Heart right ventricle (tissue), 16 donors: ENCODE data around the gene ZMYND8. TPM values are rescaled to one million over a fixed set of nuclear protein-coding genes. Genes with fewer than 3 reads are reported as not detected.
"Not testable (repeated sequence)": the region's sequence is repeated elsewhere in the genome, so short reads cannot be mapped to it uniquely, and the experiment has no call there.

Experiments
- ATAC-seq, 8 donors: fragments of 200-7000 bp; cut with Tn5 transposase; one replicate each; pipeline ENCODE4 v1.9.1; 2020; ENCODE audit warnings: mild to moderate bottlenecking in 8 of 8, moderate library complexity in 8 of 8, moderate number of reproducible peaks in 1 of 8
- DNase-seq, 2 donors: peaks; one replicate each; pipeline ENCODE4 v3.0.0-alpha.2; 2020
- H3K27ac ChIP-seq, 10 donors: fragments of 200-600 bp; sonication (generic) in 2 of 10; one replicate each; pipeline versions ENCODE4 v1.5.0 to v1.8.0; 2020 to 2022; ENCODE audit warnings: mild to moderate bottlenecking in 3 of 10
- H3K27me3 ChIP-seq, 7 donors: fragments of 200-600 bp; one replicate each; pipeline ENCODE4 v1.8.0; 2021 to 2022; ENCODE audit warnings: mild to moderate bottlenecking in 2 of 7
- H3K36me3 ChIP-seq, 9 donors: fragments of 200-600 bp; sonication (generic) in 1 of 9; one replicate each; pipeline versions ENCODE4 v1.5.0 to v1.8.0; 2020 to 2022; ENCODE audit warnings: mild to moderate bottlenecking in 2 of 9
- H3K4me1 ChIP-seq, 9 donors: fragments of 200-600 bp; sonication (generic) in 1 of 9; one replicate each; pipeline versions ENCODE4 v1.5.0 to v1.8.0; 2020 to 2022; ENCODE audit warnings: mild to moderate bottlenecking in 4 of 9
- H3K4me3 ChIP-seq, 10 donors: fragments of 200-600 bp; sonication (generic) in 2 of 10; one replicate each; pipeline versions ENCODE4 v1.5.0 to v1.8.0; 2020 to 2022; ENCODE audit warnings: mild to moderate bottlenecking in 7 of 10, moderate library complexity in 2 of 10
- H3K9me3 ChIP-seq, 11 donors: fragments of 200-600 bp in 10 of 11; sonication (generic) in 2 of 11; one replicate each; pipeline versions ENCODE4 v1.5.0 to v1.8.0; 2013 to 2022; ENCODE audit warnings: mild to moderate bottlenecking in 2 of 11, control low read depth in 1 of 11, moderate library complexity in 1 of 11
- WGBS, 2 donors: extraction: QIAGEN DNeasy Blood & Tissue Kit; methylation state at CpG; one replicate each; pipeline ENCODE4 v1.1.7; 2013; ENCODE audit warnings: inconsistent platforms in 1 of 2; 5-methylcytosine and 5-hydroxymethylcytosine counted together
- intact Hi-C, 10 donors: fragments of 100-400 bp; cut with DNase I; formaldehyde crosslinking; loops; one replicate each; pipeline versions ENCODE4 v1.11.1 to v1.14.2; 2022
- polyA plus RNA-seq, 2 donors: library from polyadenylated mRNA; stranded (reverse); fragments of 200-250 nt; gene quantifications; one replicate each; pipeline ENCODE4 v1.2.3, GENCODE V29; 2013
- total RNA-seq, 10 donors: library from RNA; stranded (reverse); fragmentation: NEBNext Ultra II Directional in 3 of 10; extraction: Animal tissue kit (Norgen Biotek cat#: 25700) in 3 of 10; gene quantifications; one replicate each; pipeline versions ENCODE4 v1.2.1 to v1.2.4, GENCODE V29; 2021 to 2023
- TF ChIP-seq, protein P1 (sequence below), 9 donors: fragments of 200-600 bp; sonication (generic) in 2 of 9; IDR thresholded peaks; one replicate each; pipeline versions ENCODE4 v1.5.0 to v1.8.0; 2021 to 2022; ENCODE audit warnings: antibody characterized with exemption in 9 of 9, mild to moderate bottlenecking in 5 of 9, moderate library complexity in 1 of 9
- donor health status: Arrhythmogenic right ventricular cardiomyopathy.
- donor health status: ischemic (EF 13 %, LVEDD 7.1; RV severe dilation, severe dysfunction).
- donor health status: healthy with polysubstance abuse.
- donor health status: DM: no; HTN: yes; CAD: no.
- donor health status: DM: no; HTN: no; CAD: no.
- donor health status: ischemic (EF 25% LVEDD 6.9; RV normal size, moderate dysfunction).
- donor health status: ischemic (EF 25% LVEDD 5.7; RV mildly dilated, moderate dysfunction).
- donor health status: healthy.
- donor health status: DM: yes; HTN: yes; CAD: no.
- donor health status: Ischemic cardiomyopathy.
- donor health status: ischemic (EF 35%, LVEDD 5.7; RV mildly dilated, moderate dysfunction).
- donor health status: nonischemic (EF 11% LVEDD 7.7; RV severe dilation, severe dysfunction).
- donor health status: DM: yes; HTN: yes; CAD: no.
- donor health status: PGD.
- donor health status: ischemic (EF 29% LVEDD 5.4; RV normal size, mild dysfunction).
- donor health status: nonischemic (EF 23%, LVEDD 6.1; RV moderate dilation, normal function).

Gene ZMYND8
- total and polyA plus RNA-seq, 12 donors = 6.4 to 39.0 (median 28.0) TPM

DNA sequence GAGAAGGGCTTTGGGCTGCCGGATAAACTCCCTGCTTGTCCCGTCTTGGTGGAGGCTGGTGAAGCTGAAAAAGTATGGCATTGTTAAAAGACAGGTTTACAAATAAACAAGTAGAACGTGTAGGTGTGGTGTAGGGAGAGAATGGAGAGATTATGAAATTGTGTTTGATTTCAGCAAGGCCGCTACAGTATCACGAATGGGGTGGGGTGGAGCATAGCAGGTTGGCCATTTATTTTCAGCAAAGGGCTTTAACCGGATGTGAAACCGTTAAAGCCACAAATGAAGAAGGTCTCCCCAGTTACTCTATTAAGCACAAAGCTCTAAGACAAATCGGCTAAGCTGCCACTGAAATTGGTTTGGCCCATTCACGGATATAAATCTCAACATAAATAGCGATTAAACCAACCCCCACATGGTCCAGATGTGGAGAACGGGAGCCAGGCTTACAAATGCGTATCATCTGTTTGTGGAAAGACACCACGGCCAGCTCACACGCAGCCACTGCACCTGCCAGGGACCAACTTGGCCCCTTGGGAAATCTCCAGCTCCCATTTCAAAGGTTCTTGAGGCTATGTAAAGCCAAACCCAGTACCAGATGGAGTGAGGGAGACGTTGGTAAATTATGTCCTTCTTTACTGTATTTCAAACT is 94.0 kb downstream of the ZMYND8 start:
- WGBS, 2 donors = 87 to 88% methylated on average over 15 of the region's 15 CpGs
- TF ChIP-seq, protein P1, sequence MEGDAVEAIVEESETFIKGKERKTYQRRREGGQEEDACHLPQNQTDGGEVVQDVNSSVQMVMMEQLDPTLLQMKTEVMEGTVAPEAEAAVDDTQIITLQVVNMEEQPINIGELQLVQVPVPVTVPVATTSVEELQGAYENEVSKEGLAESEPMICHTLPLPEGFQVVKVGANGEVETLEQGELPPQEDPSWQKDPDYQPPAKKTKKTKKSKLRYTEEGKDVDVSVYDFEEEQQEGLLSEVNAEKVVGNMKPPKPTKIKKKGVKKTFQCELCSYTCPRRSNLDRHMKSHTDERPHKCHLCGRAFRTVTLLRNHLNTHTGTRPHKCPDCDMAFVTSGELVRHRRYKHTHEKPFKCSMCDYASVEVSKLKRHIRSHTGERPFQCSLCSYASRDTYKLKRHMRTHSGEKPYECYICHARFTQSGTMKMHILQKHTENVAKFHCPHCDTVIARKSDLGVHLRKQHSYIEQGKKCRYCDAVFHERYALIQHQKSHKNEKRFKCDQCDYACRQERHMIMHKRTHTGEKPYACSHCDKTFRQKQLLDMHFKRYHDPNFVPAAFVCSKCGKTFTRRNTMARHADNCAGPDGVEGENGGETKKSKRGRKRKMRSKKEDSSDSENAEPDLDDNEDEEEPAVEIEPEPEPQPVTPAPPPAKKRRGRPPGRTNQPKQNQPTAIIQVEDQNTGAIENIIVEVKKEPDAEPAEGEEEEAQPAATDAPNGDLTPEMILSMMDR (IDR thresholded peaks at IDR 0.05) = no peak
- Histone ChIP-seq H3K9me3 (no peaks in the 10 kb centered on the region), H3K4me3 (no peak overlapping the region), H3K27me3 (no peaks in the 10 kb centered on the region), H3K4me1 (peaks cover 8 to 48% (median 31%) of the 10 kb centered on the region in 9 donors), H3K27ac (peak overlapping the region in 5 of 10 donors; percentile 41 to 75 (median 66)), H3K36me3 (peaks cover 0 to 75% (median 19%) of the 10 kb centered on the region in 9 donors)
- no peak for DNase-seq
- intact Hi-C loops = loop anchor here in 2 of 10 donors (5.0 kb wide), 2 partner anchors 50 to 55 kb away; no protein-coding TSS in a partner anchor
- ATAC-seq = no peak

DNA sequence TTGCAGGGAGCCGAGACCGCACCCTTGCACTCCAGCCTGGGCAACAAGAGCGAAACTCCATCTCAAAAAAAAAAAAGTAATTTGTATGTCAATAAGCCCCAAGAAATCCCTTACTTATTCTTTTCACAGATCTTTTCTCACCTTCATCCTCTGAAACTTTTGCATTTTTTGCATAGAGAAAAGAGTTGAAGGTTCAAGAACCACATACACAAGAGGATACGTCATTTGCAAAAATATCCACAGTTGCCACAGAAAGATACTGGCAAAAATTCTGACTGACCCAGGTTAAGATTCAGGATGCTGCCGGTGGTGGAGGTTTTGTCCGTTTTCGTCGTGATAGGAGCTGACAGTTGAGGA is 94.5 kb downstream of the ZMYND8 start:
- peak overlapping the region in 1 of 10 donors; percentile 64 for H3K27ac ChIP-seq
- ATAC-seq = no peak

DNA sequence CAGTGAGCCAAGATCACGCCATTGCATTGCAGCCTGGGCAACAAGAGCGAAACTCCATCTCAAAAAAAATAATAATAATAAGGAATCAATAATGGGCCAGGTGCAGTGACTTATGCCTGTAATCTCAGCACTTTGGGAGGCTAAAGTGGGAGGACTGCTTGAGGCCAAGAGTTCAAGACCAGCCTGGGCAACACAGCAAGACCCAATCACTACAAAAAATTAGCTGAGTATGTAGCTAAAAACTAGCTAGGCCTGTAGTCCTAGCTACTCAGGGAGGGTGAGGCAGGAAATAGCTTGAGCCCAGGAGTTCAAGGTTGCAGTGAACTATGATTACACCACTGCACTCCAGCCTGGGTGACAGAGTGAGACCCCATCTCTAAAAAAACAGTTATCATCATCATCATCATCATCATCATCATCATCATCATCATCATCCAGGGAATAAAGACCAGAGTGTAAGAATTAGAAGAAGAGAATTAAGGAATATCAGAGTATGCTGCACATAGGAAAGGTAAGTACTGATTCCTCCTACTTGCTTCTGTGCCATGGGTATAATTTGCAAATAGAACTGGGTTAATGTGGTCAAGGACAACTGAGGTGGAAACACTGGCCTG is 95.2 kb downstream of the ZMYND8 start:
- not testable (repeated sequence) for H3K9me3 ChIP-seq, H3K27ac ChIP-seq, DNase-seq, ATAC-seq, H3K27me3 ChIP-seq, H3K4me3 ChIP-seq
- Histone ChIP-seq H3K4me1 (peaks cover 8 to 55% (median 40%) of the 10 kb centered on the region in 9 donors), H3K36me3 (peaks cover 0 to 70% (median 19%) of the 10 kb centered on the region in 9 donors)
- WGBS, 2 donors = 100% methylated on average over 2 of the region's 2 CpGs
- intact Hi-C loops = loop anchor here in 2 of 10 donors (5.0 kb wide), 2 partner anchors 49 to 54 kb away; no protein-coding TSS in a partner anchor

More for the DNA sequence above, 94.5 kb downstream of the ZMYND8 start:
- intact Hi-C loops = loop anchor here in 2 of 10 donors (5.0 kb wide), 2 partner anchors 50 to 55 kb away; no protein-coding TSS in a partner anchor
- Histone ChIP-seq H3K36me3 (peaks cover 0 to 70% (median 19%) of the 10 kb centered on the region in 9 donors), H3K9me3 (no peaks in the 10 kb centered on the region), H3K4me1 (peaks cover 8 to 51% (median 33%) of the 10 kb centered on the region in 9 donors), H3K4me3 (no peak overlapping the region), H3K27me3 (no peaks in the 10 kb centered on the region)
- WGBS, 2 donors = 94 to 96% methylated on average over 8 of the region's 8 CpGs
- DNase-seq = no peak
- TF ChIP-seq, protein P1 (IDR thresholded peaks at IDR 0.05) = no peak

DNA sequence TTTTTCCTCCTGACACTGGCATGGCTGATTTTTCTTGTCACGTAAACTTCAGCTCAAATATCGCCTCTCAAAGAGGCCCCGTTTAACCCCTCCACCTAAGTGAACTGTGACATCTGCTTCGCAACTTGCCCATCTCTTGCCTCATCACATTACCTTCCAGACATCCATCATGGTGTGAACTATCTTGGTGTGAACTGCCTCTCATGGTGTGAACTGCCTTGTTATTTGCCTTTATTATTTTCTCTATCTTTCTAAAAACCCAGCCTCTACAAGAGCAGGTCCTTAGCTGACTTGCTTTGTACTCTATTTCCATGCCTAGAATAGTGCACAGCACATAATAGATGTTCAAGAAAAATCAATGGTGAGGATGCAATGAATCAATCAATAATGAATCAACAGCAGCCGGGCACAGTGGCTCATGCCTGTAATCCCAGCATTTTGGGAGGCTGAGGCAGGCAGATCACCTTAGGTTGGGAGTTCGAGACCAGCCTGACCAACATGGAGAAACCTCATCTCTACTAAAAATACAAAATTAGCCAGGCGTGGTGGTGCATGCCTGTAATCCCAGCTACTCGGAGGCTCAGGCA is 95.9 kb downstream of the ZMYND8 start:
- not testable (repeated sequence) for ATAC-seq, H3K4me3 ChIP-seq, H3K9me3 ChIP-seq, H3K27me3 ChIP-seq, DNase-seq
- H3K27ac ChIP-seq = peak overlapping the region in 1 of 10 donors; percentile 89
- intact Hi-C loops = loop anchor here in 2 of 10 donors (5.0 kb wide), 2 partner anchors 48 to 53 kb away; no protein-coding TSS in a partner anchor
- peaks cover 8 to 56% (median 40%) of the 10 kb centered on the region in 9 donors for H3K4me1 ChIP-seq
- H3K36me3 ChIP-seq = peaks cover 0 to 70% (median 19%) of the 10 kb centered on the region in 9 donors
- WGBS, 2 donors = 95 to 98% methylated on average over 8 of the region's 8 CpGs
